HEK293T (cell line): ENCODE measurements around the gene MAN2A1.

Experiments
- BHLHE40 ChIP-seq: fragments of 450-650 bp; IDR thresholded peaks from 2 replicates; pipeline ENCODE4 v1.6.1; 2016; ENCODE audit warnings: mild to moderate bottlenecking, moderate library complexity, borderline replicate concordance
- CTBP1 ChIP-seq: fragments of 450-650 bp; IDR thresholded peaks from 2 replicates; pipeline ENCODE4 v1.6.1; 2016; ENCODE audit warnings: borderline replicate concordance
- FOXA1 ChIP-seq: fragments of 450-650 bp; IDR thresholded peaks from 2 replicates; pipeline ENCODE4 v1.6.1; 2016; ENCODE audit warnings: mild to moderate bottlenecking
- FOXM1 ChIP-seq: fragments of 450-650 bp; IDR thresholded peaks from 2 replicates; pipeline ENCODE4 v1.6.1; 2017; ENCODE audit warnings: mild to moderate bottlenecking, borderline replicate concordance
- NFRKB ChIP-seq: fragments of 450-650 bp; IDR thresholded peaks from 2 replicates; pipeline ENCODE4 v1.6.1; 2016; ENCODE audit warnings: mild to moderate bottlenecking, moderate library complexity
- SP1 ChIP-seq: fragments of 450-650 bp; IDR thresholded peaks from 2 replicates; pipeline ENCODE4 v1.6.1; 2017
- SUZ12 ChIP-seq: fragments of 450-650 bp; IDR thresholded peaks from 2 replicates; pipeline ENCODE4 v1.6.1; 2016; ENCODE audit warnings: mild to moderate bottlenecking
- TARDBP ChIP-seq: fragments of 450-650 bp; IDR thresholded peaks from 2 replicates; pipeline ENCODE4 v1.6.1; 2016
- TF ChIP-seq, protein P1 (sequence below): fragments of 450-650 bp; IDR thresholded peaks from 2 replicates; pipeline ENCODE4 v1.6.1; 2016

DNA sequence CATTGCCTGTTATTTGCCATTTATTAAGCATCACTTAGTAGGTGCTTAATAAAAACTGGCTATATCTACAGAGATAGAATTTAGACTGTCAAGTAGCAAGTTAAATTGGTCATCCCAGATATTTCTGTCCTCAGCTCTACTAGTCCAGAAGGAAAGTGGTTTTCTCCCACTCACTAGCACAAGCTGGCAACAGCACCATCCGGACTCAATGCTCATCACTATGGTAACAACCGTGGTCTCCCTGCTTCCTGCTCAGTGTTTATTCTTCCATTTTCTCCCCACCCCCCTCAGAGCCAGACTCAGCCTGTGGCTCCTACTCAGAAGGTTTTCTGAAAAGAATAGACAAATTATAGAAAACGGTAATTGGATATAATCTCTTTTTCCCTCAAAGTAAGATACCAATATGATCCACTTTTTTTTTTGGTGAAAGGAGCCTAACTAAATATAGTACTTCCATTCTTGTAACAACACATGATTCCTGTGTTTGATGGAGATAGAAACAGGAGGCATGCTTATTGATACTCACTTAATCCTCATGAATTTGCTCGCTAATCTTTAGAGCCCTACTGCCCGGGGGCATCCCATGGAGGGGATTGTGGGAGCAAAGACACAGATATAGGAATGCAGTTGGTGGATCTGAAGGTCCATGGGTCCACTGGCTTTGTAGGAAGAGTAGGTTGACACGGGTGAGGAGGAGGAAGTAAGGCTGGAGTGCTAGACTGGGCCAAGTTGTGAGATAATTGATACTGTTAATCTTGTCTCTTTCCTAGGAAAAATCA lies 191.4 kb downstream of the MAN2A1 start:
- TF ChIP-seq SUZ12 (no peak), SP1 (no peak), FOXM1 (no peak), BHLHE40 (no peak), NFRKB (no peak), FOXA1 (no peak), TARDBP (no peak), CTBP1 (no peak)
- TF ChIP-seq, protein P1, sequence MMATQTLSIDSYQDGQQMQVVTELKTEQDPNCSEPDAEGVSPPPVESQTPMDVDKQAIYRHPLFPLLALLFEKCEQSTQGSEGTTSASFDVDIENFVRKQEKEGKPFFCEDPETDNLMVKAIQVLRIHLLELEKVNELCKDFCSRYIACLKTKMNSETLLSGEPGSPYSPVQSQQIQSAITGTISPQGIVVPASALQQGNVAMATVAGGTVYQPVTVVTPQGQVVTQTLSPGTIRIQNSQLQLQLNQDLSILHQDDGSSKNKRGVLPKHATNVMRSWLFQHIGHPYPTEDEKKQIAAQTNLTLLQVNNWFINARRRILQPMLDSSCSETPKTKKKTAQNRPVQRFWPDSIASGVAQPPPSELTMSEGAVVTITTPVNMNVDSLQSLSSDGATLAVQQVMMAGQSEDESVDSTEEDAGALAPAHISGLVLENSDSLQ: no peak
